COLO668 (cell line): ENCODE measurements around the gene GRB10.
"Not testable (repeated sequence)": the region's sequence is repeated elsewhere in the genome, so short reads cannot be mapped to it uniquely, and the experiment has no call there.

ENCODE experiments used
- DNase-seq: peaks from one replicate; lab custom pipeline; 2025; ENCODE audit not compliant: unreplicated experiment; lab: John Stamatoyannopoulos, UW

GRB10 gene

DNA sequence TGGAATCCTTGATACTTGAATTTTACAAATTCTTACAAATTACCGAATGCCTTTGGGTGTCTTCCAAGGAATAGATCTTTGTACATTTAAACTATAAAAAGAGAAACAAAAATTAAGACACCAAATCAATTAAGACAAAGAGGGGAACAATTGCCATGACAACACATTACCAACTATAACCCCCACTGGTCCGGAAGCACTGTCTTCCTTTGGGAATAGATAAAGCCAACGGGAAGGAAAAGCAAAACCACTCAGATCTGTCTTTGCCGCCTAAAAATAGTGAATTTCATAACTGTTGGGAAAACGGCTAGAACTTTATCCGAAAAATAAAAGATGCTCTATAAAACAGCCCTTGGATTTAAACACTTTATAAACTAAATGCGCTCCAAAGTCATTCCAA is 37.4 kb downstream of the GRB10 start:
- no peak for DNase-seq

DNA sequence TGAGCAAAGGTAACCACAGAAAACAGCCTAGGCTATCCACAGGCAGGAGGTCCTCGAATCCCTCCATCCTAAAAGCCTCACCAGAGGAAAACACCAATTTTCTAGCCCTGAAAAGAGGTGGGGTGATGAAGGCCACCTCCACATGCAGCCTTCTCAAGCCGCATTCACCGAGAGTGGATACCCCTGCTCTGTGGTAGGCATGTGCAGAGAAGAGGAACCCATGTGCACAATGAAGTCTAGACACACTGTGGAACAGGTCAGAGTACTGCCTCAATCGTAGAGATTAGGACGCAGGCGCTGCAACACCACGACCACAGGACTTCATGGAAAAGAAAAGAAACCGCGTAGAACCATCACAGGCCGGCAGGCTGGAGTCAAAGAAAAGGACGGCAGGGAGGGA is 38.8 kb downstream of the GRB10 start:
- DNase-seq = no peak

DNA sequence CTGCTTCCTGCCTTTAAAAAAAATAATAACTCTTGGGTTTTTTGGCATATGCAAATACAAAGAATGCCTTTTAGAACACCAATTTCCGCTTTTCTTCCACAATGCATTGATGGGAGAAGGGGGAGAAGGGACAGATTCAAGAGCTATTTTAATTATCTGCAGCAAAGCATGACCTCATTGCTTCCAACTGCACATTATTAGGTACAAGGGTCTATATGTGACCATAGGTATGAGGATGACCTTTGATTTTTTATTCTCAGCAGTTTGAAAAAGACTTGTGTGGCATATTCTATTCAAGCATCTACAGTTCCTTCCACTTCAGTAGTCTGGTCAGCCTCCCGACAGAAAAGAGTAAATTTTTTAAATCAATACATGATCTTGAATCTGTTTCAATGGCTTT is 39.7 kb downstream of the GRB10 start:
- DNase-seq = no peak

DNA sequence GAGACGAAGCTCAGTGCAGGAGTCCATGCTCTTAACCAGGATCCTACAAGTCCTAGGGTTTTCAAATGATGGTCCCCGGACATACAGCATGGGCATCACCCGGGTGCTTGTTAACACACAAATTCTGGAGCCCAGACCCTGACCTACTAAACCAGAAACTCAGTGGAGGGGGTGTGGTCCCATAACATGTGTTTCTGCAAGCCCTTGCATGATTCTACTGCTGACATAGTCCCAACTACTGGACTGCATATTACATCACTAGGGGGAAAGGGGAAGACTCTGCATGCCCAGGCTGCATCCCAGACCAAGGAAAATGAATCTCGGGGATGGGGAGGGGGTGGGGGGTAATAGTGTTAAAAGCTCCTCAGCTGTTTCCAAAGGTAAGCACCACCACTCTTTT is 40.3 kb downstream of the GRB10 start:
- no peak for DNase-seq

DNA sequence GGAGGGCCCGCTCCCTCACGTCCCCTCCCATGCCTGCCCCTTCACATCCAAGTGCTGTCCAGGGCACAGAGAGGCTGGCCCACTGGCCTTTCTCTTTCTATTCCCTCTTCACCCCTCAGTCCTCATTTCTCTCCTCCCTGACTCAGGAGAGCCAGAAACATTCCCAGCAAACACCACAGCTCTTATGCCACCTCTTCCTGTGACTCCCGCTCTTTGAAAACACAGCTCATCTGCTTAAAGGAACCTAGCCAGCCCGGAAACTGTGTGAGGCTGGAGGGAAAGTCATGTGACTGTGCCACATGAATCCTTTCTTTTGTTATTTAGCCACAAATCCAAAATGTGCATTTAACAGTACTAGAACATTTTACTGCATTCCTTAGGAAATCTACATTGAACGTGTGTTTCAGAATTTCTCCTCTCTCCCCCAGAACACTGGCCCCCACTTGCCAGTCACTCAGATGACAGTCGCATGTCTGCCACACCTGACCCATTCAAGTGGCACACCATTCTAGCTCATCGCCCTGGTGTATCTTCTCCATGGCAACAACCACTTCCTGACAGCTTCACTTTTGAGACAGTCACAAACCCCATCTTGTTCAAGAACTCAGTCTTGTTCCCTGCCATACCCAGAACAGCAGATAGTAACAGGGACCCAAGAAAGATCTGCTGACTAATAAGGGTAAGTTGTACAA is 42.8 kb downstream of the GRB10 start:
- peak; percentile 30 for DNase-seq

DNA sequence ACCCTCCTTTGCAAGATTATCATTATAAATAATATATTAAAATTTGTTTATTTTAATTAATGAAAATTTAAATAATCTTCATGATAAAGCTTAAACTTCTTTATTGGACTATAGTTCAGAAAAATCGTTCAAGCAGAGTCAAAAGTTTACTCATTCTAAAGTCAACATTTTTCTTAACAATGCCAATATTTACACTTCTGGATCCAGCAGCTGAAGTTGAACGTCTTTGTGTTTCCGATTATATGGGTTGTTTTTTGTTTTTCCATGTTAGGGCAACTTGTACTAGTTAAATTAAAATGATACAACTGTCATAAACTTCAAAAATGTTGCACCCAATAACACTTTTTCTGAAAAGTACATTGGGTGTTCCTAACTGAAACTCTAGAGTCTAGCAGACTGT is 43.8 kb downstream of the GRB10 start:
- DNase-seq = no peak

DNA sequence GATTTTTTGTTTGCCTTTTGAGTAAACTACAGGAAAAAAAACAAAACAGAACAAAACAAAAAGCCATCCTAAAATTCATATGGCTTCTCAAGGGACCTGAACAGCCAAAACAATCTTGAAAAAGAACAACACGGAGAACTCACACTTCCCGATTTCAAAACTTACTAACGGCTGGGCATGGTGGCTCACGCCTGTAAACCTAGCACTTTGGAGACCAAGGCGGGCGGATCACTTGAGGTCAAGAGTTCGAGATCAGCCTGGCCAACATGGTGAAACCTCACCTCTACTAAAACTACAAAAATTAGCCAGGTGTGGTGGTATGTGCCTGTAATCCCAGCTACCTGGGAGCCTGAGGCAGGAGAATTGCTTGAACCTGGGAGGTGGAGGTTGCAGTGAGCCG is 46.9 kb downstream of the GRB10 start:
- DNase-seq = not testable (repeated sequence)

DNA sequence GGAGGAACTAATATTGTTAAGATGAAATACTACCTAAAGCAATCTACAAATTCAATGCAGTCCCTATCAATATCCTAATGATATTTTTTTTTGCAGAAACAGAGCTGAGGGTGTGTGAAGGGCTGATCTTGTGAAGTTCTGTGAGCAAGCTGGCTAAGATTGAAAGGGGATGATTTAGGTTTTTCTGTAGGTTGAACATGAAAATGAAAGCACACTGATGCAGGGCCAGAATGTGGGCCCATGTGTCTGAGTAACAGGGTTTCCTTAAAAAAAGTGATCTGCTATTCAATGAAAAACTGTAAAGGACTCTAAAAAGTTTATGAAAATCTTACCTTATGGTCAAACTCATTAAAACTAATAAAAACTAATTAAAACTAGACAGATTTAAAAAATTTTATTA is 47.4 kb downstream of the GRB10 start:
- DNase-seq = no peak

DNA sequence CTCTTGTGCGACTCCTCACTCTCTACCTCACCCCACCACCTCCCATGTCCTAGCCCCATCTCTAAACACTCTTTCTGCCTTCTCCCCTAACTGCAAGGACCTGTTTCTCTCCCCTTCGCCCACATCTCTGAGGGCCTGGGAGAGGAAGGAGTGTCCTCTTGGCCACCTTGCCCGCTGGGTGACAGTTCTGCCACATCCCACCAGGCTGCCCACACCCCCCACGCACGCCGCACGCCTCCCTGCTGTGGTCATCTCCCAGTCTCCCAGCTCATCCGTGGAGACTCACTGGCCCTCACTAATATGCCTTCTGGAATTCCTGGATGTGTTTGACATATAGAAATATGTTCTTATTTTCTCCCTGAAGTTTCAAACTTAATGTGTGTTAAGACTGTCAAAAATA is 48.5 kb downstream of the GRB10 start:
- DNase-seq = no peak

DNA sequence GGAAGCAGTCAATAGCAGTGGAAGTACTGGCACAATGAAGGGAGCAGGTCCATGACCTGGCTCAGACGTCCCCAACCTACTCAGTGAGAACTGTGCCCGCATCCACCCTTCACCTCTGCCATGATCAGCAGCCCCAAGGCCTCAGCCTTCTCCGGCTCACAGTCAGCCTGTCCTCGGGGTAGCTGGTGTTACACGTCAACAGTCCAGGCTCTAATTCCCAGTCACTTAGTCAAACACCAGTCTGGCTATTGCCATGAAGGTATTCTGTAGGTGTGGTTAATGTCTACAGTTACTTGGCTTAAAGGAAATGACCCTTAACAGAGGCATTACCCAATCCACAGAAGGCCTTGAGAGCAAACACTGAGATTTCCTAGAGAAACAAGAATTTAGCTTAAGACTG is 49.1 kb downstream of the GRB10 start:
- DNase-seq = no peak

DNA sequence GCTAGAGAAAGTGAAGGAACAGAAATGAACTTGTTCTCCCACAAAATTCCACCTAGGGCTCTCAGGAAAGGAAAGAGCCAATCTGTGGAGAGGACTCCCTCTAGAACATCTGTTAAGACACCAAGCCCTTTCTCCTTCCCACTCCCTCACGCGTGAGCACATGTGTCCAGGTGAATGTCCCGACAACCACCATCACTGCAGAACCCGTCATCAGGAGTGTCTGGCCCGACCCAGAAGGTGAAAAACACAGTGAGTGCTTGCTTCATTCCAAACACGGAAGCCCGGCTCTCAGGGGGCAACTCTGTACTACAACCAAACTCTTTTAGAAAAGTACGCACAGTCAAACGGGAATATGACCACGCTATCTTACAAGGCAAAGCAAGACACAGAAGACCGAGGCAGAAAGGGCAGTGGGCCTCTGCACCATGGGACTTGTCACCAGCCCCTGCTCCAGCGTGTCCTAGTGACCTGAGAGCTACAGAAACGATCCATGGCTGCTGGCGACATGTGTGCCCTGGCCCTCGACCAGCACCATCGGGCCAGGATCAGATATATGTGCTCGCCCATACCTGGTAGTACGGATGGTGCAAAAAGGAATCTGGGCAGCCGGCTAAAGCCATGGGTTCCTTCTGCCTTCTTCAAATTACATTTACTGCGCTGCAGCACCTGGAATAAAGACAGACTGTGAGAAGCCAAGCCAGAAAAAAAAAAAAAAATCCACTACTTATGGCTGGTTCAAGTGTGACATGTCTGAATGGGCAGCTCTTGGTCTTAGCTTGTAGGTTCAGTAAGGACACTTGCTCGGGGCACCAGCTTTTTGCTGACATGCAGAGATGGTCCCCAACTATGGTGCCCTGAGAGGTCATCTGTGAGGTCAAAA is 50.8 kb downstream of the GRB10 start:
- DNase-seq = no peak

DNA sequence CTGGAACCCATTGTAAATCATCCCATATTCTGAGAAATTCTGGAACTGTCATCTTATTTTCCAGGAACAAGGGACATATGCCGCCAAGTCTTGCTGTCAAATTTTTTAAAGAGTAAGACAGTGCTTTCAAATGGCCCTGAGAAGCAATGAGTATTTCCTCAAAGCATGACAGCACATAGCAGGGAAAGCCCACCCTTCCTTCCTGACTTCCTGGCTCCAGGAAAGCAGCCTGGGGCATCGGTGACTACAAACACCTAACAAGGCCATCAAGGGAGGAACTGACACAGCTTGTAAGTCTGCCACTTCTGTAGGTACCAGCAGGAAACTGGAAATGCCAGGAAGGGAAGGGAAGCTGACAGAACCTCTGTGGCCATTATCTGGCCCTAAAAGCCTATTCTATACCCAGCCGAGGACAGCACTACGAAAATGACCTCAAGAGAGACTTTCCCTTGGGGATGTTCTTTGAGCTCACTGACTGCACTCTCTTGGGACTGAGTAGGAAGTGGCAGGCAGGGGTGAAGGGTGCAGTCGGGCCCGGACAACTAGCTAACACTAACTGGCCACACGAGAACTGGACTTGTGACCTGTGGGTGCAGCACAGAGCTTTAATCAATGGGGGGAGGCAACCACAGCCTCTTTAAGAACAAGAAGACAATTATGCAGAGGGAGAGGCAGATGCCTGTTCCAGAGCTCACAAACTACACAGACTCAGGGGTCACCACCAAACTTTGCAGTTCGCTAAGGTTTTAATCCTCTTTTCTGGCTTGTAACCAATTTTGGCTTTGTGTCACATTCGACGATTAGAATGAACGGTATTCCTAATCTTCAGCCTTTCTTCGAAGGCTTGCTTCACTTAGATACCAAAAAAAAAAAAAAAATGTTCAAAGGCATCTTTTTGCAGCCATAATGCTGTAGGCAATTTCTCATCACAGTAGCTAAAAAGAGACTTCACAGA is 52.0 kb downstream of the GRB10 start:
- no peak for DNase-seq

DNA sequence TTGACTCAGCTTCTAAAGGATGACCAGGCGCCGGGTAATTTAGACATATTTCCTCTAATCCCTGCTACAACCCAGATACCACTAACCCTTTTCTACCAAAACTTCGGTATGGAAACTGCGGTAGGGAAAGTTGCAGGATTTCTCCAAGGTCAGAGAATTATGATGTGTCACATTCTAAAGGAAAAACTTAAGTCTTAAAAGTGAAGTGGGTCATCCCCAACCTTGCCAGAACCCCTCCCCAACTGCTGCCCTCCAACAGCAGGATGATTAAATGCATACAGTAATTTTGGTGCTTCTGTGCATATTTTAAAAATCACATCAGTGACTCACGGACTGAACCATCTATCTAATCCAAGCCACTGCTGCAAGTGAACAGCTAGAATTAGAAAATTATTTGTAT is 52.7 kb downstream of the GRB10 start:
- DNase-seq = no peak

DNA sequence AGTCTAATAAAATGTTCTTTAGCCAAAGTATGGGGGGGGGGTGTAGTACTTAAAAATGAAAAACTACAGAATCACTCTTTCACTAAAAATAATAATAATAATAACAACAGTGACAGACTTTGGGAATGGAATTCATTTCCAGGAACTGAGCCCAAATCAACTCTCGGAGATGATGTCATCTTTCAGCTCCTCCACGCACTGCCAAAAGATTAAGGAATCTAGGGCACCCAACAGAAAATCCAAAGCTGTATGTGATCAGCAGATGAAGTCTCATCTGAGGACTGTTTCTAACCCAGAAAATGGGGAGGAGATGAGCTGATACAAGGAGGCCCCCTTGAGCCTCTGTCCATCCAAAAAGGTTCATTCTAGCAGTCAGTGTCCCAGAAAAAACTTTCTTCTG is 54.5 kb downstream of the GRB10 start:
- no peak for DNase-seq

DNA sequence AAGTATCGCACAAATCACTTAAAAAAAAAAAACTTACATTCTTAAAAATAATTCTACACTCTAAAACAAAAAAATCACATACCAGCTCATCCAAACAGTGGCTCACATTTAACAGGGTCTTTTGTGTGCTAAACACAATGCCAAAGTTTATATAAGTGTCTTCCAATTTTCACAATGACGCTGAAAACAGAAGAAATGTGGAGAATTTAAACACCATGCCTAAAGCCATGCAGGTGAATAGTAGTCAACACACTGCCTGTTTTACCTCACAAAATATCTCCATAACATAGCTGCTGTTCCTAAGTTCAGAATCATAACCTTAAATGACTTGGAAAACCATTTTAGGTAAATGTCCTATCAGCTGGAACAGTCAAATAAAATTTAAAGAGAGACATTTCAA is 55.0 kb downstream of the GRB10 start:
- DNase-seq = no peak

DNA sequence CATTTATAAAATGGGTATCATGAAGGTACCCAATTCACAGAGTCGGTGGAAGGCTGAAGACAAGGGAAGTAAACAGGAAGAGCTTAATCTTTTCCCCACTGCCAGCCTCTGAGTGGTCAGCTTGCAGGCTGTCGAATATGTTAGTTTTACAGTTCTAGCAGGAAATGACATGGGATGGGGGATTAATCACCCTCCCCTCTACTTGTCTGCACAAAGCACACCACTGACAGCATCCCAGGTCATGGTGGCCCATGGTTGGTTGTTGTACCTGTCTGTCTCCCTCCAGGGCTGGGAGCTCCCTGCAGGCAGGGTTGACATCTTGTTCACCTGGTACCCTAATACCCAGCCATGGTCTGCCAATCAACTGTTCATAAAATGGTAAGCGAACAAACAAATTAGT is 55.6 kb downstream of the GRB10 start:
- DNase-seq = no peak

DNA sequence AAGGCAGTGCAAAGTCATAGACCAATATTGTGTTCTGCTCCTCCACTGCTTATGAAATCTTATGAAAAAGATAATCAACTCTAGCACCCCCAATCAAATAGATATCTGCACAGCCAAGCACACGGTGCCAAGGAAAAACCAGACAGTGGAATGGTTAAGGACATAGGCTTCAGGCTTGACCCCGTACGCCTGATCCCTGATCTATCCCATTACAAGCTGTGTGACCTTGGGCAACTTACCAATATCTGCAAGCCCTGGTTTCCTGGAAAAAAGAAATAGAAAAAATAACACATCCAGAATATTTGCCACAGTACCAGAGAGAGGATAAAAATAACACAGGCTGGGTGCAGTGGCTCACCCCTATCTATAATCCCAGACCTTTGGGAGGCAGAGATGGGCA is 56.9 kb downstream of the GRB10 start:
- no peak for DNase-seq

DNA sequence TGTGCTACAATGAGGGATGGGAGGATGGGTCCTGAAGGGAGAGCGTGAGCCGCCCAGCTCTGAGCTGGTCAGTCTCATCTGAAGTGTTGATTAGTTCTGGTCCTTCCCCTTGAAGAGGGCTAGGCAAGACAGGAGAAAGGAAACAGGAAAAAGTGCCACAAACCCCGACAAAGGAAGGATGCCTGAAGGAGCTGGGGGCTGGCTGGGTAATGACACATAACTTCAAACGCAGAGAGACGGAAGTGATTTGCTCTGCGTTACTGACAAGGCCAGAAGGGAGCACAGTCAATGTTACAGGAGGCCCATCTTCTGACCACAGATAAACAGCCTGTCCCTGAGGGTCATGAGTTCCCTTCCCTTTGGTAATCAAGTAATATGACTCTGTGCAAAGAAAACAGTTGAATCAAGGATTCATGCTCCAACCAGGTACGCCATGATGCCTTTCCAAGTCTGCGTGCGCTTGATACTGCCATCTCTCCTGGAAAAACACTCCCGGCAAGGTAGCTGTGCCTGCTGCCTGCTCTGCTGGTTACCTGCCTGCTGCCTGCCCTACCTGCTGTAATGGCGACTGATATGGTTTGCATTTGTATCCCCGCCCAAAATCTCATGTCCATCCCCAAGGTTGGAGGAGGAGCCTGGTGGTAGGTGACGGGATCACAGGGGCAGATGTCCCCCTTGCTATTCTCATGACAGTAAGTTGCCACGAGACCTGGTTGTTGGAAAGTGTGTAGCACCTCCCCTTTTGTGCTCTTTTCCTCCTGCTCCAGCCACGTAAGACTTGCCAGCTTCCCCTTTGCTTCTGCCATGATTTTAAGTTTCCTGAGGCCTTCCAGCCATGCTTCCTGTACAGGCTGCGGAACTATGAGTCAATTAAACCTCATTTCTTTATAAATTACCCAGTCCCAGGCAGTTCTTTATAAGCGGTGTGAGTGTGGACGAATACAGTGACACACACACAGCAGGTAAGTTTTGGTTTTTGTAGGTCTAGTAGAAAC is 57.9 kb downstream of the GRB10 start:
- DNase-seq = no peak

DNA sequence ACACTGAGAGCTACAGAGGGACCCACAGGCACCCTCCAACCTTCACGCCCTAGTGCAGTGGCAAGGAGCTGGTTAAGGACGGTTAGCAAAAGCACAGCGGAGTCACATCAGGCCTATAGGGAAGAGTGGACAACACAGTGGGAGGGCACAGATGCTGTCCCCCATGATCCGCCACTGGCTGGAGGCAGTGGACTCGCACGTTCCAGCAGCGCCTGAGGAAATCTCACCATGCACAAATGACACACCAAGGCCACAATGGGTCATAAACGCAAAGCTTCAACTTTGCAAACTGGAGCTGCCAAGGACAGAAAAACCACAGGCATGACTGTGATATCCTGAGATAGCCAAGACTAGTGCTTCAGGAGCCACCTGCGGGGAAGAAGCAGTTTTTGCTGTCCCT is 58.8 kb downstream of the GRB10 start:
- no peak for DNase-seq

DNA sequence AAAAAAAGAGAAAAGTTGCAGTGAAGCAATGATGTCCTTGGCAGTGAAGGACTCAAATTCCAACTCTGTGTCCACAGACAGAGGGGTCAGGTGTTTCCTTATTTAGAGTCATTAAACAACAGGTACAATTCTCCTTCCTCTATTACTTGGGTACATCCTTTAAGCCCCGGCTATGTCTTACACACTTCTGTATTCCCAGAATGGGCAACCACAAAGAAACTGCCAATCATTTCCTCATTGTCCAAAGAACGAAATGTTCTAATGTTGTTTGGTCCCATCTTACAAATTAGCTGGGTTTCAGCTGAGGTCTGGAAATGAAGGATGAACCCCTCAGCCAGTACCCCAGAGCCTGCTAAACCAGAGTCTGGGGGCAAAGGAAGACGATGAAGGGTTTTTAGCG is 59.5 kb downstream of the GRB10 start:
- no peak for DNase-seq
